A673 (cell line): ENCODE results near the gene FPGT. TPM values are rescaled to one million over a fixed set of nuclear protein-coding genes. Genes with fewer than 3 reads are reported as not detected.
"Not testable (repeated sequence)": the region's sequence is repeated elsewhere in the genome, so short reads cannot be mapped to it uniquely, and the experiment has no call there.

Experiments
- BruUV-seq: library from RNA; stranded (reverse); fragments of 400-500 nt; replicated peaks from 2 replicates; lab custom pipeline; 2021; lab: Mats Ljungman, UMichigan
- CTCF ChIA-PET: fragments of 300-600 bp; sonication (Branson Sonifier 250); formaldehyde crosslinking; loops from one replicate; lab custom pipeline; 2022; ENCODE audit warnings: antibody characterized with exemption; lab: Charles Lee
- POLR2A ChIA-PET: fragments of 300-600 bp; sonication (Branson Sonifier 250); formaldehyde crosslinking; loops from one replicate; lab custom pipeline; 2022; ENCODE audit warnings: antibody characterized with exemption; ENCODE audit not compliant: low non-redundant PET; lab: Charles Lee
- DNase-seq: peaks from one replicate; pipeline ENCODE4 v3.0.0-alpha.2; 2015; ENCODE audit warnings: low spot score
- H3K27ac ChIP-seq: fragments of 200-600 bp; sonication (generic); 2 replicates; pipeline ENCODE4 v1.5.1; 2016; ENCODE audit warnings: mixed run types, low read depth, mild to moderate bottlenecking, mixed read lengths, antibody characterized with exemption, low read length; ENCODE audit not compliant: poor library complexity, severe bottlenecking
- H3K27me3 ChIP-seq: fragments of 200-600 bp; sonication (generic); replicated peaks from 2 replicates; pipeline ENCODE4 v1.6.1; 2017; ENCODE audit warnings: mixed run types, low read depth, mild to moderate bottlenecking, mixed read lengths, antibody characterized with exemption, low read length; ENCODE audit not compliant: insufficient read depth, poor library complexity
- H3K36me3 ChIP-seq: fragments of 200-600 bp; sonication (generic); 2 replicates; pipeline ENCODE4 v1.6.1; 2016; ENCODE audit warnings: mixed run types, mild to moderate bottlenecking, mixed read lengths, antibody characterized with exemption, low read length; ENCODE audit not compliant: insufficient read depth, poor library complexity, severe bottlenecking
- H3K4me1 ChIP-seq: fragments of 200-600 bp; sonication (generic); 2 replicates; pipeline ENCODE4 v1.6.1; 2017; ENCODE audit warnings: mixed run types, mild to moderate bottlenecking, mixed read lengths, antibody characterized with exemption, low read length; ENCODE audit not compliant: insufficient read depth, poor library complexity, severe bottlenecking
- H3K4me3 ChIP-seq: fragments of 200-600 bp; sonication (generic); 2 replicates; pipeline ENCODE4 v1.5.1; 2016; ENCODE audit warnings: low read depth, mixed run types, mild to moderate bottlenecking, mixed read lengths, low read length; ENCODE audit not compliant: poor library complexity, severe bottlenecking
- H3K9me3 ChIP-seq: fragments of 200-600 bp; sonication (generic); 2 replicates; pipeline ENCODE4 v1.6.1; 2016; ENCODE audit warnings: mixed run types, low read depth, mild to moderate bottlenecking, mixed read lengths, antibody characterized with exemption, low read length; ENCODE audit not compliant: poor library complexity, severe bottlenecking
- EZH2 ChIP-seq: fragments of 200-600 bp; sonication (generic); IDR thresholded peaks from 2 replicates; pipeline ENCODE4 v1.6.1; 2017; ENCODE audit warnings: borderline replicate concordance, low read depth, mild to moderate bottlenecking, mixed read lengths, antibody characterized with exemption, low read length; ENCODE audit not compliant: poor library complexity, severe bottlenecking
- intact Hi-C: fragments of 100-400 bp; cut with micrococcal nuclease; formaldehyde crosslinking; loops from one replicate; pipeline ENCODE4 v1.10.0; 2022; ENCODE audit not compliant: unreplicated experiment
- total RNA-seq: library from RNA; stranded (reverse); gene quantifications from 2 replicates; pipeline ENCODE4 v1.2.3, GENCODE V29; 2021
- TF ChIP-seq, protein P1 (sequence below): fragments of 300-800, 200-600 bp; sonication (generic); conservative IDR thresholded peaks from 2 replicates; pipeline ENCODE4 v1.5.1; 2017; ENCODE audit warnings: low read depth, mild to moderate bottlenecking, antibody characterized with exemption, low read length, moderate library complexity, mixed read lengths

Gene FPGT
- total RNA-seq, 1 experiment from 2014 or later = 7.4 TPM

DNA sequence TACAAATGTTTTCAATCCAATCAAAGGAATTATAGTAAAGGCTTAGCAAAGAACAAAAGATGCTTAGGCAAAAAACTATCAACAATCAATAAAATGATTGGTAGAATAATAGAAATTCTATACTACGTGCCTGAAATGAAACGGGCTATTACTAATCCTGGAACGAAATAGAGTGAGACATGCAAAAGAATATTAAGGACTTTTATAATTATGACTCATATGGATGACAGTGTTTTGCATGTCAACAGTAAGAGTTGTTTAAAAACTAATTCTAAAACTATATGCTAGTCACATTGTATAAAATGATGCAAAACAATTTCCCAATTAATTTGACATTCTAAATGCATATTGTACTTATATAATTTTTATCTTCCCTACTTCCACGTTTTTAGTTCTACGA lies 35.7 kb upstream of the FPGT start:
- no peak overlapping the region for H3K4me3 ChIP-seq
- ChIA-PET POLR2A (no interaction called here), CTCF (no interaction called here)
- H3K36me3 ChIP-seq = no peaks in the 10 kb centered on the region
- BruUV-seq = no TSS peak
- no peak overlapping the region for H3K27ac ChIP-seq
- intact Hi-C loops = no loop called here
- no peaks in the 10 kb centered on the region for H3K9me3 ChIP-seq
- TF ChIP-seq, protein P1, sequence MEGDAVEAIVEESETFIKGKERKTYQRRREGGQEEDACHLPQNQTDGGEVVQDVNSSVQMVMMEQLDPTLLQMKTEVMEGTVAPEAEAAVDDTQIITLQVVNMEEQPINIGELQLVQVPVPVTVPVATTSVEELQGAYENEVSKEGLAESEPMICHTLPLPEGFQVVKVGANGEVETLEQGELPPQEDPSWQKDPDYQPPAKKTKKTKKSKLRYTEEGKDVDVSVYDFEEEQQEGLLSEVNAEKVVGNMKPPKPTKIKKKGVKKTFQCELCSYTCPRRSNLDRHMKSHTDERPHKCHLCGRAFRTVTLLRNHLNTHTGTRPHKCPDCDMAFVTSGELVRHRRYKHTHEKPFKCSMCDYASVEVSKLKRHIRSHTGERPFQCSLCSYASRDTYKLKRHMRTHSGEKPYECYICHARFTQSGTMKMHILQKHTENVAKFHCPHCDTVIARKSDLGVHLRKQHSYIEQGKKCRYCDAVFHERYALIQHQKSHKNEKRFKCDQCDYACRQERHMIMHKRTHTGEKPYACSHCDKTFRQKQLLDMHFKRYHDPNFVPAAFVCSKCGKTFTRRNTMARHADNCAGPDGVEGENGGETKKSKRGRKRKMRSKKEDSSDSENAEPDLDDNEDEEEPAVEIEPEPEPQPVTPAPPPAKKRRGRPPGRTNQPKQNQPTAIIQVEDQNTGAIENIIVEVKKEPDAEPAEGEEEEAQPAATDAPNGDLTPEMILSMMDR = no peak
- no peak for TF ChIP-seq EZH2
- DNase-seq = no peak
- H3K4me1 ChIP-seq = no peaks in the 10 kb centered on the region
- no peaks in the 10 kb centered on the region for H3K27me3 ChIP-seq

- DNase-seq, intact Hi-C loops, H3K9me3 ChIP-seq, H3K27me3 ChIP-seq, H3K36me3 ChIP-seq, H3K4me1 ChIP-seq, BruUV-seq, CTCF ChIA-PET, H3K4me3 ChIP-seq, H3K27ac ChIP-seq, POLR2A ChIA-PET: not testable (repeated sequence)
Observed at GRCh38 chr1:74174423-74174822, 23.6 kb upstream of the FPGT start.

DNA sequence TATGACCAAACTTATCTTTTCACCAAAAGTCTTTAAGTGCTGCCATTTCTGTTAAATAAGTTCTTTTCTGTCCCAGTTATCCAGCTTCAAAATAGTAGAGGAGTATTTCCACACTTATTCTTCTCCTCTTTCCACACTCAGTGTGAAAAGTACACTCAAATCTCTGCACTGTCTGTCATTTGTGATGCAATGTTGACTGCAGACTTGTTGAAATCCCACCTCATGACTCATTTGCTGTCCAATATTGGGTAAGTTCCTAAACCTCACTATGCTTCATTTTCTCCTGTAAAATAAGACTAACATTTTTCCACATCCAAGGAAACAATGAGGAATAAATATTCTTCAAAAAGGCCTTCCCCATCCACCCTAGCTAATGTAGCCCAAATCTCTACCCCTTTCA lies 17.6 kb upstream of the FPGT start:
- intact Hi-C loops = no loop called here
- BruUV-seq = no TSS peak
- DNase-seq = no peak
- Histone ChIP-seq H3K9me3 (no peaks in the 10 kb centered on the region), H3K4me3 (no peak overlapping the region), H3K36me3 (no peaks in the 10 kb centered on the region), H3K27me3 (no peaks in the 10 kb centered on the region), H3K4me1 (no peaks in the 10 kb centered on the region), H3K27ac (no peak overlapping the region)
- TF ChIP-seq, protein P1 = no peak
- no peak for TF ChIP-seq EZH2
- ChIA-PET POLR2A (no interaction called here), CTCF (no interaction called here)

- BruUV-seq = no TSS peak
- intact Hi-C loops = no loop called here
- POLR2A ChIA-PET = no interaction called here
- Histone ChIP-seq H3K27ac (no peak overlapping the region), H3K9me3 (no peaks in the 10 kb centered on the region), H3K4me3 (no peak overlapping the region), H3K27me3 (no peaks in the 10 kb centered on the region), H3K36me3 (no peaks in the 10 kb centered on the region), H3K4me1 (no peaks in the 10 kb centered on the region)
- DNase-seq = no peak
- TF ChIP-seq EZH2 = no peak
- TF ChIP-seq, protein P1 = no peak
- CTCF ChIA-PET = no interaction called here
Observed at GRCh38 chr1:74193908-74194307, 4.1 kb upstream of the FPGT start.
